Thoracic aorta (tissue), 2 donors: Measurements from ENCODE around the gene ZBTB8OS. TPM values are rescaled to one million over a fixed set of nuclear protein-coding genes. Genes with fewer than 3 reads are reported as not detected.
"Not testable (repeated sequence)": the region's sequence is repeated elsewhere in the genome, so short reads cannot be mapped to it uniquely, and the experiment has no call there.

Experiments
- ATAC-seq: fragments of 150-250 bp; one replicate; pipeline ENCODE4 v1.8.0; 2017; ENCODE audit warnings: low read depth; ENCODE audit not compliant: insufficient number of reproducible peaks, low FRiP score
- DNase-seq: peaks from one replicate; pipeline ENCODE4 v3.0.0-alpha.2; 2020; ENCODE audit warnings: low spot score
- H3K27ac ChIP-seq, 2 donors: fragments of 200-600 bp; sonication (generic); 1 replicate in 1 of 2; 2 replicates in 1 of 2; pipeline ENCODE4 v1.5.1; 2016; ENCODE audit warnings: mild to moderate bottlenecking in 2 of 2, moderate library complexity in 2 of 2
- H3K27me3 ChIP-seq: fragments of 200-600 bp; sonication (generic); replicated peaks from 2 replicates; pipeline ENCODE4 v1.6.0; 2016; ENCODE audit warnings: mild to moderate bottlenecking; ENCODE audit not compliant: insufficient read depth
- H3K36me3 ChIP-seq: fragments of 200-600 bp; sonication (generic); one replicate; pipeline ENCODE4 v1.5.1; 2016
- H3K4me1 ChIP-seq, 2 donors: fragments of 200-600 bp; sonication (generic); 1 replicate in 1 of 2; 2 replicates in 1 of 2; pipeline versions ENCODE4 v1.5.1 to v1.6.0; 2016; ENCODE audit warnings: low read depth in 2 of 2, mild to moderate bottlenecking in 1 of 2; ENCODE audit not compliant: control insufficient read depth in 1 of 2
- H3K4me3 ChIP-seq: fragments of 200-600 bp; sonication (generic); 2 replicates; pipeline ENCODE4 v1.5.1; 2016; ENCODE audit warnings: mild to moderate bottlenecking
- H3K9me3 ChIP-seq: fragments of 200-600 bp; sonication (generic); 2 replicates; pipeline ENCODE4 v1.5.1; 2016
- CTCF ChIP-seq: fragments of 200-600 bp; sonication (generic); IDR thresholded peaks from one replicate; pipeline ENCODE4 v1.5.1; 2019; ENCODE audit warnings: antibody characterized with exemption
- total RNA-seq, 2 donors: library from RNA; depleted of rRNA; stranded (reverse); fragments of >200 nt; gene quantifications; one replicate each; pipeline versions ENCODE4 v1.1.0 to v1.2.3, GENCODE V29; 2016

The ZBTB8OS gene
- total RNA-seq, result 10 to 100 TPM; 29.8 to 48.2 TPM

- Histone ChIP-seq H3K27ac (peak within 1 kb of the TSS; percentile 100), H3K36me3 (peaks cover 5% of the 10 kb centered on the region), H3K9me3 (no peaks in the 10 kb centered on the region), H3K27me3 (no peaks in the 10 kb centered on the region), H3K4me1 (peaks cover 27 to 50% of the 10 kb centered on the region in 2 donors), H3K4me3 (peak within 1 kb of the TSS; percentile 98)
- ATAC-seq (peak; percentile 76), DNase-seq (peak; percentile 76)
- no peak for TF ChIP-seq CTCF
These were observed at the start of gene ZBTB8OS for GRCh38 chr1:32650248-32650751. Gene ZBTB8OS (minus strand): TSS chr1:32650550. CDS start chr1:32650529, 21 bp downstream.

- DNase-seq, H3K4me3 ChIP-seq, H3K9me3 ChIP-seq, H3K27ac ChIP-seq, ATAC-seq, H3K27me3 ChIP-seq: not testable (repeated sequence)
- Histone ChIP-seq H3K4me1 (peaks cover 18 to 67% of the 10 kb centered on the region in 2 donors), H3K36me3 (peaks cover 17% of the 10 kb centered on the region)
These were observed 46.6 kb upstream of the ZBTB8OS start for GRCh38 chr1:32696996-32697395.

GRCh38 chr1:32696041-32696440 is 45.7 kb upstream of the ZBTB8OS start:
- DNase-seq (no peak), ATAC-seq (no peak)
- no peak overlapping the region for H3K4me3 ChIP-seq
- peak overlapping the region; percentile 87 to 93 for H3K27ac ChIP-seq
- no peaks in the 10 kb centered on the region for H3K27me3 ChIP-seq
- no peak for TF ChIP-seq CTCF
- H3K36me3 ChIP-seq, result peaks cover 21% of the 10 kb centered on the region
- peaks cover 18 to 61% of the 10 kb centered on the region in 2 donors for H3K4me1 ChIP-seq
- H3K9me3 ChIP-seq, result no peaks in the 10 kb centered on the region

GRCh38 chr1:32695098-32695904 is 45.0 kb upstream of the ZBTB8OS start:
- Histone ChIP-seq H3K4me3 (peak overlapping the region; percentile 3), H3K36me3 (peaks cover 21% of the 10 kb centered on the region), H3K4me1 (peaks cover 18 to 58% of the 10 kb centered on the region in 2 donors)

GRCh38 chr1:32693455-32694174 is 43.3 kb upstream of the ZBTB8OS start:
- DNase-seq (no peak), ATAC-seq (peak; percentile 71)
- H3K27ac ChIP-seq, result peak overlapping the region; percentile 87 to 93
- H3K4me3 ChIP-seq, result peak overlapping the region; percentile 49
- H3K27me3 ChIP-seq, result no peaks in the 10 kb centered on the region
- H3K4me1 ChIP-seq, result peaks cover 18 to 59% of the 10 kb centered on the region in 2 donors
- H3K9me3 ChIP-seq, result no peaks in the 10 kb centered on the region
- no peak for TF ChIP-seq CTCF
- H3K36me3 ChIP-seq, result peaks cover 21% of the 10 kb centered on the region

More at GRCh38 chr1:32695098-32695904, 45.0 kb upstream of the ZBTB8OS start:
- Histone ChIP-seq H3K27ac (peak overlapping the region; percentile 87 to 93), H3K9me3 (no peaks in the 10 kb centered on the region), H3K27me3 (no peaks in the 10 kb centered on the region)
- no peak for TF ChIP-seq CTCF
- ATAC-seq (no peak), DNase-seq (peak; percentile 68)
